K562 (cell line): ENCODE measurements around the gene METTL25B. TPM values are rescaled to one million over a fixed set of nuclear protein-coding genes. Genes with fewer than 3 reads are reported as not detected.

Source experiments
- CBFA2T2 ChIP-seq: fragments of 450-650 bp; conservative IDR thresholded peaks from 2 replicates; pipeline ENCODE4 v1.6.1; 2017; ENCODE audit warnings: mild to moderate bottlenecking
- ETV5 ChIP-seq: sonication (generic); formaldehyde crosslinking; IDR thresholded peaks from 2 replicates; pipeline ENCODE4 v1.4.0; 2020; ENCODE audit warnings: low read depth, mild to moderate bottlenecking, missing genetic modification reagents
- GATAD2B ChIP-seq: fragments of 450-650 bp; IDR thresholded peaks from 2 replicates; pipeline ENCODE4 v1.6.1; 2017; ENCODE audit warnings: mild to moderate bottlenecking, borderline replicate concordance
- HNRNPL ChIP-seq: fragments of 200-400 bp; formaldehyde crosslinking; IDR thresholded peaks from 2 replicates; pipeline ENCODE4 v1.6.1; 2017; ENCODE audit warnings: low read depth, mild to moderate bottlenecking, low read length
- PHF21A ChIP-seq: fragments of 450-650 bp; IDR thresholded peaks from 2 replicates; pipeline ENCODE4 v1.6.1; 2017; ENCODE audit warnings: low read depth, borderline replicate concordance
- RERE ChIP-seq: sonication (generic); formaldehyde crosslinking; IDR thresholded peaks from 2 replicates; pipeline ENCODE4 v1.8.0; 2023; ENCODE audit warnings: missing genetic modification reagents, mild to moderate bottlenecking, borderline replicate concordance
- REST ChIP-seq, 2 experiments: fragments of 450-650 bp; formaldehyde crosslinking in 1 of 2; IDR thresholded peaks; 2 replicates each; pipeline versions ENCODE4 v1.4.0 to v1.6.1; 2014 to 2020; ENCODE audit warnings: mild to moderate bottlenecking in 2 of 2, borderline replicate concordance in 1 of 2, low read depth in 1 of 2
- SIN3A ChIP-seq, 2 experiments: fragments of 150-350 bp in 1 of 2; IDR thresholded peaks; 2 replicates each; pipeline ENCODE4 v1.6.1; 2011 to 2016; ENCODE audit warnings: borderline replicate concordance in 2 of 2, low read depth in 2 of 2, low read length in 2 of 2, mild to moderate bottlenecking in 2 of 2, moderate library complexity in 2 of 2; ENCODE audit not compliant: control insufficient read depth in 1 of 2
- SRSF7 ChIP-seq: fragments of 200-400 bp; formaldehyde crosslinking; optimal IDR thresholded peaks from 2 replicates; pipeline ENCODE3; 2017; ENCODE audit warnings: mild to moderate bottlenecking, low read depth, low read length
- WHSC1 ChIP-seq: IDR thresholded peaks from one replicate; pipeline ENCODE4 v1.6.1; 2012; ENCODE audit warnings: low read length, control low read depth, inconsistent platforms
- ZNF444 ChIP-seq: fragments of 250-450 bp; sonication (Bioruptor Pico); IDR thresholded peaks from 2 replicates; pipeline ENCODE4 v1.4.0; 2020; ENCODE audit warnings: mild to moderate bottlenecking, moderate library complexity
- ZNF586 ChIP-seq: fragments of 450-650 bp; formaldehyde crosslinking; conservative IDR thresholded peaks from 2 replicates; pipeline ENCODE4 v1.4.0; 2020; ENCODE audit warnings: mild to moderate bottlenecking, moderate library complexity
- polyA plus RNA-seq, 8 experiments: library from polyadenylated mRNA; depleted of rRNA in 4 of 8; stranded (reverse) in 5 of 8; unstranded in 3 of 8; fragments of >200 nt; fragmentation: Nextera tagmentation in 2 of 8; fragmentation: Illumina TruSeq in 1 of 8; extraction: Ambion mirVana in 2 of 8; extraction: Trizol in 1 of 8; gene quantifications; 2 replicates each; pipeline versions ENCODE4 v1.2.1 to v1.2.3, GENCODE V29; 2011 to 2014; ENCODE audit warnings: inconsistent platforms in 1 of 8, missing spikeins in 1 of 8
- total RNA-seq, 7 experiments: library from RNA; depleted of rRNA in 6 of 7; stranded (reverse); fragments of >200 nt in 6 of 7; fragmentation: Illumina TruSeq in 2 of 7; extraction: Trizol in 2 of 7; gene quantifications; 2 replicates each; pipeline versions ENCODE4 v1.2.1 to v1.2.3, GENCODE V29; 2011 to 2021; ENCODE audit warnings: low replicate concordance in 1 of 7

The METTL25B gene
- total and polyA plus RNA-seq, 9 of the 15 experiments (the other 6 are each of a cell fraction or from before 2014, with no cell fraction given), result 7.7 to 48.3 (median 33.1) TPM

- TF ChIP-seq PHF21A, result no peak
- TF ChIP-seq ZNF444 (CRISPR knock-in tag), result no peak
- peak in 1 of 2 experiments; percentile 10; a peak in 1 of 4 replicates for TF ChIP-seq SIN3A (IDR thresholded peaks at IDR 0.05; ENCODE audit: borderline replicate concordance in 2 of 2, control insufficient read depth in 1 of 2, low read depth in 2 of 2, low read length in 2 of 2)
- TF ChIP-seq RERE (CRISPR knock-in tag), result no peak
- TF ChIP-seq CBFA2T2, result peak; percentile 39
- TF ChIP-seq REST (IDR thresholded peaks at IDR 0.05; ENCODE audit: borderline replicate concordance), result no peak
- no peak for TF ChIP-seq REST (CRISPR knock-in tag; IDR thresholded peaks at IDR 0.05; ENCODE audit: low read depth)
- TF ChIP-seq HNRNPL, result no peak
- no peak for TF ChIP-seq GATAD2B
- no peak for TF ChIP-seq SRSF7
- no peak for TF ChIP-seq ZNF586
- TF ChIP-seq ETV5 (CRISPR knock-in tag), result no peak
- TF ChIP-seq WHSC1, result no peak
Observed at GRCh38 chr1:156749419-156750118, 21.3 kb downstream of the METTL25B start (continued).
